ENCODE measurements around the gene LSR.
"Not testable (repeated sequence)": the region's sequence is repeated elsewhere in the genome, so short reads cannot be mapped to it uniquely, and the experiment has no call there.

LSR gene

GRCh38 chr19:35217649-35217990 lies 31.2 kb upstream of the LSR start:
- no peak for DNase-seq (ENCODE audit: low read depth)

- DNase-seq (ENCODE audit: low read depth), result no peak
Measured at GRCh38 chr19:35219008-35219407, 29.8 kb upstream of the LSR start.

GRCh38 chr19:35220315-35220921 lies 28.4 kb upstream of the LSR start:
- no peak for DNase-seq (ENCODE audit: low read depth)

- not testable (repeated sequence) for DNase-seq (ENCODE audit: low read depth)
Measured at GRCh38 chr19:35220973-35221590, 27.7 kb upstream of the LSR start.

- no peak for DNase-seq (ENCODE audit: low read depth)
Measured at GRCh38 chr19:35222373-35223015, 26.3 kb upstream of the LSR start.

- no peak for DNase-seq (ENCODE audit: low read depth)
Measured at GRCh38 chr19:35223084-35223790, 25.6 kb upstream of the LSR start.

GRCh38 chr19:35223862-35224505 lies 24.8 kb upstream of the LSR start:
- no peak for DNase-seq (ENCODE audit: low read depth)

- DNase-seq (ENCODE audit: low read depth), result no peak
Measured at GRCh38 chr19:35224681-35225571, 23.9 kb upstream of the LSR start.

- DNase-seq (ENCODE audit: low read depth), result no peak
Measured at GRCh38 chr19:35225951-35226350, 22.9 kb upstream of the LSR start.

GRCh38 chr19:35226748-35227147 lies 22.1 kb upstream of the LSR start:
- no peak for DNase-seq (ENCODE audit: low read depth)

GRCh38 chr19:35228177-35228930 lies 20.4 kb upstream of the LSR start, which contains the start of gene FAM187B:
Gene FAM187B, minus strand, starts transcription at chr19:35228739. Its CDS starts 59 bp downstream, at chr19:35228680.
- DNase-seq (ENCODE audit: low read depth), result no peak

- no peak for DNase-seq (ENCODE audit: low read depth)
Measured at GRCh38 chr19:35229601-35230000, 19.2 kb upstream of the LSR start.

GRCh38 chr19:35231956-35232645 lies 16.7 kb upstream of the LSR start:
- DNase-seq (ENCODE audit: low read depth), result no peak

GRCh38 chr19:35232912-35233311 lies 15.9 kb upstream of the LSR start:
- DNase-seq (ENCODE audit: low read depth), result no peak

GRCh38 chr19:35236638-35237400 lies 12.0 kb upstream of the LSR start:
- no peak for DNase-seq (ENCODE audit: low read depth)

GRCh38 chr19:35239597-35239996 lies 9.2 kb upstream of the LSR start:
- DNase-seq (ENCODE audit: low read depth), result not testable (repeated sequence)

GRCh38 chr19:35240327-35240726 lies 8.5 kb upstream of the LSR start:
- no peak for DNase-seq (ENCODE audit: low read depth)

- no peak for DNase-seq (ENCODE audit: low read depth)
Measured at GRCh38 chr19:35241417-35241816, 7.4 kb upstream of the LSR start.

GRCh38 chr19:35246466-35247092 lies 2.2 kb upstream of the LSR start:
- DNase-seq (ENCODE audit: low read depth), result no peak
